DMS114 treated with DMSO at 0.1 percent for 48 hours (cell line): ENCODE data around the gene EFCAB6.

ENCODE experiments used
- DNase-seq: peaks from one replicate; lab custom pipeline; 2025; ENCODE audit not compliant: unreplicated experiment; lab: John Stamatoyannopoulos, UW

Gene EFCAB6

DNA sequence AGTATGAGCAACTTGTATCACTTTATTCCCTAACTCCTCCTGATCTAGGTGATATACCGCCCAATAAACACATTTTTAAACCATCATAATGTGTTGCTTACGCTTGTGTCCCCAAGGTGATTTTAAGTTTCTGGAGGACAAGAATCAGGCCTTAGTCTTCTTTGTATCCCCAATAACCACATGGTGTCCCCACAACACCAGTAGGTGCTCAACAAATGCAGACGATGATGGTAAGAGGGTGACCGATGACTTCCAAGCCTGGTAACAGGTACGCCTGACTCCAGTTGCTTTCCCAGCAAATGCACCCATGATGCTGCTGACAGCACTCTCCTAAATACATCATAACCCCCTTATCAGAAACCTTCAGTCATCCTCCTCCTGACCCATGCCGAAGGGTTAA is 64.2 kb downstream of the EFCAB6 start:
- DNase-seq, result no peak

DNA sequence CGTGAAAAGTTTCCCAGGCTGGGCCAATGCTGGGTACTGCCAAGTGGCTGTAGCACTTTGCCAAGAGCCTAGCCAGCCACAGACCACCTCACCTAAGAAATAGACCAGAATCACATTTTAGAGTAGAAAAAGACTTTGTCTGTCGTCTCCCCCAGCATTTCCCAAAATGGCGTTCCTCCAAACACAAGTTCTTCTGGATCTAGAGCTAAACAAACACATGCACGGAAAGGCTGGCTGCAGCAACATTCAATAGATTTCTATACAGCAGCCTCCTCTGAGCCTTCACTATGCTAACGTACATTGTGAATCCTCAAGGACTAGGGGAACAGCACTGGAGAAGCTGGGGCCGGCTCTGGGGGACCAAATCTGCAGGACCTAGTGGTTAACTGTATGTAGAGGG is 65.0 kb downstream of the EFCAB6 start:
- DNase-seq, result no peak

DNA sequence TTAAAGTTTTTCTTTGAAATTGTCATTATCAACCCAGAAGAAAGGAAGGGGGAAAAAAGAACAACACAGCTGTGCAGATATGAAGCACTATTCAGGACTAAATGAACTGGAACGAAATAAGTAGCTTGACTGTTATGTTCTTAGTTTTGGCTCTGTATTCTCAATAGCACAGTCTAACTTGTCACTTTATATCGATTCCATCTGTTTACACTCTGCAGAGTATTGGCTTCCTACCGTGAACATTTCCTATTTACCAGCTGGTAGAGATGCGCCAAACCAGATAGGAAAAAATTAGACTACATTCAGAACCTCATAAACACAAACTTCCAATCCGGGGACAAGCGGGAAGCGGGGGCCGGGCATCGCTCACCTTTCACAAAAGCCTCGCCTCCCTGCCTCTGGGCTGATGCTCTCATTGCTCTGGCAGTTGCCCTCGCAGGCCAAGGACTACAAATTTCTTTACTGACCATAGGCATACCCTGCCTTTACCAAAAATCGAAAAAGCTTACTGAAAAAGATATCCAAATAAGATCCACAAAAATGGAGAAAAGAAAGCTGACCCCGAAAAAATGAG is 66.2 kb downstream of the EFCAB6 start:
- no peak for DNase-seq

DNA sequence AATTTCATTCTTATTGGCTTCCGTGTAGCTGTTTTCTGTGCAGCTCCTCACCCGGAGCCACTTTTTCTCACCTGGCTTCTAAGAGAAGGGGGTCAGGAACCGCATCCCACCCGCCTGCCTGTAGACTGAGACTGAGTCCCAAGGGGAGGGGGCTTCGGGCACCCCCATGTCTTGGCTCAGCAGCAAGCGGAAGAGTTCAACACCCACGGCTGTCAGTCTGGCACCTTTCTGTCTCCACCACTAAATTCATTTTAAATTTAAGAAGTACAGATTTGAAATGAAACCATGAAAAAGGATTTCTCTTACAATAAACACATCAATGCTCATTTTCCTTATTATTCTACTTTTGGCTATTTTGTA is 66.7 kb downstream of the EFCAB6 start:
- DNase-seq, result no peak

DNA sequence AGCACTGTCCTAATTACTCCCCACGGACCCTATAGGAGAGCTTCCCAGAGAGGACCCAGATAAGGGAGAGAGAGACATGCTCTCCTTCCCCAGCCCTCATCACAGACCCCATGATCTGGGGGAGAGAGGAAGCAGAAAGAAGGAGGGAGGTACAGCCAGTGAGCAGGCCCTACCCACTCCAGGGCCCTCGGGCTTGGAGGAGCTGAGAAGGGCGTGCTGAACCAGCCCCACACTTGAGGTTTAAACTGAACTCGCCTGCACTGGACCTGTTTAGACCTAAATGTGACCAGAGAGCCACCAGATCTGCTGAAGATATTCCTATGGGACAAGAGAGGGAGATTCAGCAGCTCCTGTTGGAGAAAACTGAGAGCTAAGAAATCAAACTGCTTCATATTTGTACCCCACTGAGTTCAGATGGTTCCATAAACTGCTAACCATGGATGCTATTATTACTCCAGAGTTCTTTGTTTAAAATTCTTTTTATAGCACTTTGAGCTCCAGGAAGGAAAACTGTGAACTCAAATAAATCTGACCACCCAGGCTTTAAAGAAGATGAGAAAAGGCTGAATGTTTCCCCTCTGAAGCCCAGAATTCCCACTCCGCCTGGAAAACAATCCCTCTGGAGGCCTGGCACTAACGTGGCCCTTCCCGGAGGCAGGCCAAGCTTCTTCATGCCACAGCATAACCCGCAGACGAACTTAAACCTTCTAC is 67.2 kb downstream of the EFCAB6 start:
- no peak for DNase-seq

DNA sequence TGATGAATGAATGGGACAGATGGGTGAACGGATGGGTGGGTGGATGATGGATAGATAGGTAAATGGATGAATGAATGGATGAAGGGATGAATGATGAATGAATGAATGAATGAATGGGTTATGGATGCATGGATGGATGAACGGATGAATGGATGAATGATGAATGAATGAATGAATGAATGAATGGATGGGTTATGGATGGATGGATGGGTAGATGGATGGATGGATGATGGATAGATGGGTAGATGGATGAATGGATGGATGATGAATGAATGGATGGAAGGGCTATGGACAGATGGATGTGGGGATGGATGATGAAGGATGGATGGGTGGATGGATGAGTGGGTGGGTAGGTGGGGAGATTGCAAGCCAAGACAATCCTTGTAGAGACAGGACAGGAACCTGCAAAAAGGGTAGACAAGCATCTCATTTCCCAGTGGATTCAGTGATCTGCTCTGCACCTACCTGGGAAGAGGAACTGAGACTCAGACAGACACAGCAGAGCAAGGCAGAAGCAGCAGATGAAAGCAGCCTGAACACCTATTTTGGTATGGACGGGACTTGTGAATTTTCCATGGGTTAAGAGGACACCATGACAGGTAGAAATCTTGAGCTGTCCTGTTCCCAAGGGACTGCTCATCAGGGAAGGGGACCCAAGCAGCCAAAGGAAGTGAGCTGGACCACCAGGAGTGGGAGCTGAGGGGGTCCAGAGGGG is 68.0 kb downstream of the EFCAB6 start:
- no peak for DNase-seq

DNA sequence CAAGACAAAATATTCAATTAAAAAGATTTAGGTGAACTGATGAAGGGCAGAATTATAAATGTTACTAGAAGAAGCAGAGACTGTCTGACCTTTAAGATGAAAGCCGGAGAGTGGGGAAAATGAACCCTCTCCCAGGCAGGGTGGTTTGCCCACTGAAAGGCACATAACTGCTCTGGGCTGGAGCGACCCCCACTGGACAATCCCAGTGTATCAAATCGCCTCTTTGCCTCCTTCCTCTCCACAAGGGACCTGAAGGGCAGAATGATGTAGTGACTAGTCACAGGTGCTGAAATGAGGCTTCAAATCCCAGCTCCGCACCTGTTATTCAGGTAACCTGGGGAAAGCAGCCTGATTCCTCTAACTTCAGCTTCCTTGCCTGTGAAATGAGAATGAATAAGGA is 69.0 kb downstream of the EFCAB6 start:
- DNase-seq, result no peak

DNA sequence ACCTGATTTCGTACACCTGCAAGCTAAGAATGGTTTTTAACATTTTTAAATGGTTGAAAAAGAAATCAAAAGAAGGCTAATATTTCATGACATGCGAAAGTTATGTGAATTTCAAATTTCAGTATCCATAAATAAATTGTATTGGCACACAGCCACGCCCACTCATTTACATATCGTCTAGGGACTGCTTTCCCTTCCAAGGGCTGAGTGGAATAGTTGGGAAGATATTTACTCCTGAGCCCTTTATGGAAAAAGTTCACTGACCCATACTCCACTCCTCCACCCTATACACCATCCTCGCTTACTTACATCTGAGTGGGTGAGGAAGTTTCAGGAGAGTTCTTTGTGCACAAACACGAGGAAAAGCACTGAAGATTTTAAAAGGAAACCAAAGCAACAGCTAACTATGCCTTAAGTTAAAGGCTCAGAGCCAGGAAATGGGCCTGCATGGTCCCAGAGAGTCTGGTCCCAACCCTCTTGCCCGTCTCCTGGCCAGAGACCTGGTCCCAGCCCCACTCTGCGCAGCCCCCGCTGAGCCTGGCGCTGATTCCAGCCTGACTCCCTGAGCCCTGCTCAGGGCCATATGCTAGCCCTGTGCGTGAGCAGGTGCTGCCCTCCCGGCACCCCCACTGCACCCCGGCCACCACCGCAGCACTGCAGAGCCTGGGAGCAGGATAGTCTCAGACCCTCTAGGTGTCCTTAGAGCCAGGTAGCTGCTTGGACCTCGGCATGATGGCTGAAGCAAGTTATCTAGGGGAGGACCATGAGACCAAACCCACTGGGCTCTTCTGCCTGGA is 69.8 kb downstream of the EFCAB6 start:
- DNase-seq, result no peak

DNA sequence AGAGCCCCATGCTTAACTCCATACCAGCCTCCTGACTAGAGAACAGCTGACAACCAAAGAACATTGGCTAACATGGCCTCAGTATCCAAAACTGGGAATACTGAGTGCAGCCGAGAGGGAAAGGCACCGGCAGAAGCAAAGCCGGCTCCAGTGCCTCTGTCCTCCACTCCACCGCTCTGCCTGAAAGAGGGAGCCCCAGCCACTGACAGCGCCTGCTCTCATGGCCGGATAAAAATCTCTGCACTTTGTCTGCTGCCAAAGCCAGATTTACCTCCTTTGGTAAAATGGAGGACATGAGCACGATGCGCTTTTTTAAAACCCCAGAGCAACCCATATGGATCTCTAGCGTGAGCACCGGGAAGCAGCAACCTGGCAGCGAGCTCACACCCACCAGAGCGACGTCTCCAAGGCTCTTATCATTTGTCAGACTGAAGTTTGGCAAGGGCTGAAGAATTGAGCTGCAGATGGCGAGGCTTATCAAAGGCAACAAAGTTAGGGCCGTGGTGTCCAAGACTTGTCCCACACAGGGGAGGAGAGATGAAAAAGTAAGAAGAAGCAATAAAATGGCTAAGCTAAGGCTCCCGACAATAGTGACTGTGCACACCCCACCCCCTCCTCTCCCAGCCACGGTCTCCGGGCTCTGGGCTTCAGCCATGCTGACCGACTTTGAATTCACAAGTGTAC is 71.4 kb downstream of the EFCAB6 start:
- no peak for DNase-seq

DNA sequence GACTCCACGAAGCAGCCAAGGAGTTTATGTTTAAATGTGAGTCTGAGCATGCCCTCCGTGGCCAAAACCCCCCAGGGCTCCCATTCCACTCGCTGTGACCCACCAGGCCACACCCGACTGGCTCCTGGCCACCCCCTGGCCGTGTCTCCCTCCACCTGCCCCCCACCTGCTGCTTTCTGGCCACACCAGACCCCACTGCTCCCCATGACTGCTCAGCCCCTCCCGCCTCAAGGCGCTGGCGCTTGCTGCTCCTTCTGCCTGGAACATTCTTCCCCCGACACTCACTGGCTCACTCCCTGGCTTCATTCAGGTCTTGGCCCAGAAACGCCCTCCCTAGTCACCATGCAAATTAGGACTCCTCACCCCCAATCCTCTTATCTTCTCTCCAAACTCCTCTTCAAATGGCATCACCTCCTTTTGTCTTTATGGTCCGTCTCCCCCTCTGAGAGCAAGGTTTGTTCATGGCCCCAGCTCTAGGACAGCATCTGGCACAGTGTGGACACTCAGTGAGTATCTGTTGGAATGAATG is 72.2 kb downstream of the EFCAB6 start:
- no peak for DNase-seq

DNA sequence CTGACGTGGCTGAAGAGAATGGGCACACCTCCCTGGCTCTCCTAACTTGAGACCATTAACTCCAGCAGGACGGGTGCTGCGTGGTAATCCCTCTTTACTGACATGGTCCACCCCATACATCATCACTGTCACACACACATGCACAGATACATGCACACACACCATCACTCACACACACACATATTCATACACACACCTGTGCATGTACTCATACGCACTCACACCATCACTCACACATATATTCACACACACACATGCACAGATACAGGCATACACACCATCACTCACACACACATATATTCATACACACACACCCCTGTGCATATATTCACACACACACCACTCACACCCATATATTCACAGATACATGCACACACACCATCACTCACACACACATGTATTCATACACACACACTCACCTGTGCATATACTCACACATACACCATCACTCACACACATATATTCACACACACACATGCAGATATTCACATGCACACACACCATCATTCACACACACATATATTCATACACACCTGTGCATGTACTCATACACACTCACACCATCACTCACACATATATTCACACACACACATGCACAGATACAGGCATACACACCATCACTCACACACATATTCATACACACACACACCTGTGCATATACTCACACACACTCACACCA is 74.8 kb downstream of the EFCAB6 start:
- DNase-seq, result no peak

DNA sequence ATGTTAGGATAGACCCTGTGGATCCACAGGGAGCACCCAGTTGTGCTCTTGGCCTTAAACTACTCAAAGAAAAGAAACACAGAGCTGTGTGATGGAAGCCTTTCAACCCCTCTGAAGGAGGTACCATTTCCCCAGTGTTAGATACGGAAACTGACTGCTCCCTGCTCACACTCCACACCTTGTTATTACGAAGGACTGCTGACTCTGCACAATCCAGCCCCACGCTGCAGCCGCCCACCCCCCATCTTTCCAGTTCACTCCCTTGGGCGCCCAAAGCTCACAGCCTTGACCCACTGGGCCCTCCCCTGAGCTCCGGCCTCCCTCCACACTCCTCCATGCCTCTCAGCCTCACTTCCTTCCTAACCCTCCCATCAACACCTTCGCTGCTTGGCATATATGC is 75.5 kb downstream of the EFCAB6 start:
- no peak for DNase-seq

DNA sequence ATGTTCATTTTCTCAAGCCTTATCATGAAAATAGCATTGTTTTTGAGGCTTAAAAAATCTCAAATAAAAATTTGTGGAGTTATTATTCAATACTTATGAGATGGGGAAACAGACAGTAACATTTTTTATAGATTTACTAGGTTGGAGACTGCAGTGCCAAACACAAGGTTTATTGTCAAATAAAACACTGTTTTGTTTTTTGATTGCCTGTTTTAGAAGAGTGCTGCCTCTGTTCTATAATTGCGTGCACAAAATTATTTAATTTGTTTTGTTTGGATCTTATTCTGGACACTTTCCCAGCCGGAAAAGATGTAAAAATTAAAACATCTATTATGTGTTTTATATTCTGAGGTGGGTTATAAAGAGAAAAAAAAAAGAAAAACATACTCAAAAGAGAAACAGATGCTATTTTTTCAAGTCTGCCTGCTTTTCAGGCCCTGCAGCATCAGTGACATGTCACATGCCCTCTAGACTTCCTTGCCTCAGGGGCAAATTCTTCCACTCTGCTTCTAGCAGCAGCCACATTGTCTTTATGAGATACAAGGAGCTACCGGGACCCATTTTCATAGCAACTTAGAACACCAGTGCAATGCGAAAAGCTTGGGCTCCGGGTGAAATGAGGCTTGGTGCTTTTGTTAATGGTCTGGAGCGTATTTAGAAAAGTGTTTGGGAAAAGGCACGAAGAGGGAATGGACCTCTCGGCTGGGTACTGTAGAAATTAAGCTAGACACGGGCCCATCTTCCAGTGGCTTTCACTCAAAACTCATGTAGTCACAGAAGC is 77.5 kb downstream of the EFCAB6 start:
- no peak for DNase-seq

DNA sequence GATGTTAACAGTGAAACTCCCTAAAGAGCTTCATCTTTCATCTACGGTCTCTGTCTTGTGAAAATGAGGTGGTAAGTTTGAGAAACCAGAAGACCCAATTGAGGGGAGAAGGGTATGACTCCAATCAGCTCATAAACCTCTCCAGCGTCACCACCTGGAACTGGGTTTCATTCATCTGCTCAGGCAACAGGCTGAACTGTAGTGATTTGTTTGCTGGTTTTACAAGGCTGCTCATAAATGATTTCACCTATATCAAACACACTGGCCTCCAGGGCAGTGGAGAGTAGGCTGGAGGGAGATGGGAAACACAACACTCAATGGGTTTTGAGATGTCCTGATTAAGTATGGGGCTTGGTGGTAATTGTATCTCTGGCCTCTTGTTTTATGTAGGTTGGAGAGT is 79.0 kb downstream of the EFCAB6 start:
- DNase-seq, result no peak

DNA sequence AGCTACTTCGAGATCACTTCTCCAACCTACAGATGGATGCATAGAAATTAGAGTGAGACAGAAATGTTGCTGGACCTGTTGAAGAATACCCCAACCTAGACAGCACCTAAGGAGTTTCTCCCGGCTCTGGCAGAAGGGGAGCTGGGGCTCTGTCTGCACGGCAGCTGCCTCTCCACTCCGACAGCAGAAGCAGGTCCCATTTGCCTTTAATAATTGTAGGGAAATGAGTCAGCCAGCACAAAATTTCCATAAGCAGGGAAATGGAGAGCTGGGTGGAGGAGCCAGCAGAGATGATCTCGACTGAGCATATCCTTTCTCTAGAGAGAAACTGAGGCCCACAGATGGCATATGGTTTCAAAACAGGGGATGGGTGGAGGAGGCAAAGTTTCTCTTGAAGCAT is 80.1 kb downstream of the EFCAB6 start:
- no peak for DNase-seq

DNA sequence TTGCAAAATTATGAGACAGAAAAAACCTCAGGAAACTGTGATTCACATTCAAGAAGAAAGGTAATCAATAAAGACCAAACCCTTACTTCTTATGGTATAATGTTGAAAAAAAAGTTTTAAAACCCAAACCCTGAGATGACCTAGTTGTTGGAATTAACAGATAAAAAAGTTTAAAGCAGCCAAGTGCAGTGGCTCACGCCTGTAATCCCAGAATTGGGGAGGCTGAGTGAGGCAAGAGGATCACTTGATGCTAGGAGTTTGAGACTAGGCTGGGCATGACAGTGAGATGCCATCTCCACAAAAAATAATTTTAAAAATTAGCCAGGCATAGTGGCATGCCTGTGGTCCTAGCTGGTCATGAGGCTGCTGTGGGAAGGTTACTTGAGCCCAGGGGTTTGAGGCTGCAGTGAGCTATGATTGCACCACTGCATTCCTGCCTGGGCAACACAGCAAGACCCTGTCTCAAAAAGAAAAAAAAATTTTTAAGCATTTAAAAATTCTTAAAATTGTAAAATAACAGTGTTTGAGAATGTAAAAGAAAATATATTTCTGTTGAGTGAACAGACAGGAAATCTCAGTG is 85.1 kb downstream of the EFCAB6 start:
- DNase-seq, result no peak

DNA sequence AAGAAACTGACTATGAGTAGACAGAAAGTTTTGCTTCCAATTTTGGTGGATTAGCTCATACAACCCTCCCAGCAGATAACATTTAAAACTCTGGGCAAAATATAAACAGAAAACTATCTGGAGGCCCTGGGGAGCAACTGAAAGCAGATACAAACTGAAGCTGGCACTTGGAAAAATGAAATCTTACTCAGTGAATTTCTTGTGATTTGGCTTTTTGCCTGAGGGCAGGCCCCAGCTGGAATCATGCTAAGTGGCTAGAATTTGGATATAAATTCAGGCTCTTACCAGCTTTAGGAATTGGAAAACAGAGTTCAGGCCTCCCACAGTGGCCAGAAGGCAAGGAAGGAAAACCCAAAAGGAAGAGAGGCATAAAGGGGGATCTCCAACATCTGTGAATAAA is 85.8 kb downstream of the EFCAB6 start:
- no peak for DNase-seq

DNA sequence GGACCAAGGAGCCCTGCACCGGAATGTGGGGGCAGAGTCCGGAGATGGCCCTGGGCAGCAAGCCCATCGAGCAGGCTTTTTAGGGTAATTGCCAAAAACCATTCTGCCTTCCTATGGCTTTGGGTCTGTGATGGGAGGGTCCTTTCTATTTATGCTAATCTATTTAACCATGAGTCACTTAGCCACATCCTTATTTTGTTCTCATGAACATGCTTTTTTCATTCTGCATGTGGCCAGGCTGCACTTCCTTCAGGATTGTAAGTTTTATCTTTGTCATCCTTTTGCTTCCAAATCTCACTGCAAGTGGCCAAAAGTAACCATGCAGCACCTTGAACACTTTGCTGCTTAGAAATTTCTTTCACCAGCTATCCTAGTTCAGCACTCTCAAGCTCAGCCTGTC is 88.3 kb downstream of the EFCAB6 start:
- no peak for DNase-seq

DNA sequence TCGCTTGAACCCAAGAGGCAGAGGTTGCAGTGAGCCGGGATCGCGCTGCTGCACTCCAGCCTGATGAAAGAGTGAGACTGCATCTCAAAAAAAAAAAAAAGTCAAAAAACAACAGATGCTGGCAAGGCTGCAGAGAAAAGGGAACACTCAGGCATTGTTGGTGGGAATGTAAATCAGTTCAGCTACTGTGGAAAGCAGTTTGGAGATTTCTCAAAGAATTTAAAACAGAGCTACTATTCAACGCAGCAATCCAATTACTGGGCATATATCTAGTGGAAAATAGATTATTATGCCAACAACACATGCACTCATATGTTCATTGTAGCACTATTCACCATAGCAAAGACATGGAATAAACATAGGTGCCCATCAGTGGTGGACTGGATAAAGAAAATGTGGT is 89.7 kb downstream of the EFCAB6 start:
- DNase-seq, result no peak
